HepG2 (cell line): Measurements from ENCODE around the gene OGFR. TPM values are rescaled to one million over a fixed set of nuclear protein-coding genes. Genes with fewer than 3 reads are reported as not detected.

Source experiments
- ATAC-seq: fragments of 200-7000 bp; cut with Tn5 transposase; 3 replicates; pipeline ENCODE4 v1.9.1; 2020; ENCODE audit warnings: mild to moderate bottlenecking, moderate library complexity
- BruUV-seq: library from RNA; stranded (reverse); fragments of 400-500 nt; replicated peaks from 2 replicates; lab custom pipeline; 2021; lab: Mats Ljungman, UMichigan
- CTCF ChIA-PET: fragments of 300-600 bp; formaldehyde crosslinking; extraction: SDS; loops from one replicate; lab custom pipeline; 2021; ENCODE audit warnings: low total read pairs, inconsistent platforms, low intra/inter-chr PET ratio; lab: Yijun Ruan, JAX
- POLR2A ChIA-PET: fragments of 350-600 bp; sonication (Branson Sonifier 250); formaldehyde crosslinking; loops from one replicate; lab custom pipeline; 2020; ENCODE audit warnings: antibody characterized with exemption, inconsistent platforms; lab: Yijun Ruan, JAX
- DNase-seq: peaks from one replicate; pipeline ENCODE4 v3.0.0-alpha.2; 2015; ENCODE audit warnings: low spot score
- FAIRE-seq: peaks from 3 replicates; lab custom pipeline; 2011; peaks lifted over from hg19 to GRCh38; lab: Jason Lieb, UNC
- H2AFZ ChIP-seq: one replicate; pipeline ENCODE4 v1.6.1; 2011; ENCODE audit warnings: low read length, inconsistent platforms
- H3K27ac ChIP-seq: fragments of 300-600 bp; 3 replicates; pipeline ENCODE4 v1.8.0; 2011; ENCODE audit warnings: mixed run types, mild to moderate bottlenecking, mixed read lengths, low read length, inconsistent platforms; ENCODE audit not compliant: insufficient read depth; ENCODE audit errors: extremely low read length
- H3K27me3 ChIP-seq, 2 experiments: fragments of 200-600 bp in 1 of 2; 2 replicates in 1 of 2; 3 replicates in 1 of 2; pipeline versions ENCODE4 v1.6.0 to v1.8.0; 2011; ENCODE audit warnings: low read length in 2 of 2, mild to moderate bottlenecking in 2 of 2, moderate library complexity in 2 of 2, inconsistent platforms in 1 of 2; ENCODE audit not compliant: insufficient read depth in 2 of 2, control insufficient read depth in 1 of 2
- H3K36me3 ChIP-seq, 2 experiments: fragments of 200-600 bp in 1 of 2; replicated peaks in 1 of 2; 2 replicates in 1 of 2; 3 replicates in 1 of 2; pipeline versions ENCODE4 v1.5.1 to v1.8.0; 2011; ENCODE audit warnings: low read length in 2 of 2, inconsistent platforms in 1 of 2; ENCODE audit not compliant: insufficient read depth in 2 of 2, control insufficient read depth in 1 of 2
- H3K4me1 ChIP-seq: 2 replicates; pipeline ENCODE4 v1.5.1; 2012; ENCODE audit warnings: low read length, inconsistent platforms; ENCODE audit not compliant: insufficient read depth
- H3K4me2 ChIP-seq: 2 replicates; pipeline ENCODE4 v1.6.0; 2011; ENCODE audit warnings: low read depth, low read length, inconsistent platforms
- H3K4me3 ChIP-seq, 3 experiments: fragments of 200-600 bp in 1 of 3; sonication (generic), shearing (Covaris generic) in 1 of 3; replicated peaks in 1 of 3; 2 replicates each; pipeline ENCODE4 v1.5.1; 2011 to 2016; ENCODE audit warnings: low read length in 3 of 3, inconsistent platforms in 2 of 3, low read depth in 2 of 3, mild to moderate bottlenecking in 2 of 3, control low read depth in 1 of 3, mixed read lengths in 1 of 3; ENCODE audit not compliant: insufficient read depth in 1 of 3
- H3K79me2 ChIP-seq: one replicate; pipeline ENCODE4 v1.6.1; 2011; ENCODE audit warnings: low read length, inconsistent platforms; ENCODE audit not compliant: insufficient read depth
- H3K9ac ChIP-seq: 2 replicates; pipeline ENCODE4 v1.6.0; 2011; ENCODE audit warnings: mild to moderate bottlenecking, low read depth, low read length, inconsistent platforms; ENCODE audit not compliant: insufficient read depth
- H3K9me3 ChIP-seq: 2 replicates; pipeline ENCODE4 v1.5.1; 2012; ENCODE audit warnings: mild to moderate bottlenecking, low read length
- H4K20me1 ChIP-seq: 2 replicates; pipeline ENCODE4 v1.6.0; 2011; ENCODE audit warnings: inconsistent platforms, mild to moderate bottlenecking, low read length, moderate library complexity; ENCODE audit not compliant: insufficient read depth
- ARID5B ChIP-seq: IDR thresholded peaks from 2 replicates; pipeline ENCODE4 v1.4.0; 2020; ENCODE audit warnings: mild to moderate bottlenecking, missing genetic modification reagents
- CERS6 ChIP-seq: sonication (generic); formaldehyde crosslinking; IDR thresholded peaks from 2 replicates; pipeline ENCODE4 v1.5.0; 2020; ENCODE audit warnings: missing genetic modification reagents
- FLYWCH1 ChIP-seq: sonication (generic); formaldehyde crosslinking; IDR thresholded peaks from 2 replicates; pipeline ENCODE4 v1.8.1; 2023; ENCODE audit warnings: mild to moderate bottlenecking, missing genetic modification reagents
- HNRNPUL1 ChIP-seq: fragments of 200-400 bp; formaldehyde crosslinking; IDR thresholded peaks from 2 replicates; pipeline ENCODE4 v1.6.1; 2017; ENCODE audit warnings: low read depth, mild to moderate bottlenecking, low read length, moderate library complexity
- MLX ChIP-seq: IDR thresholded peaks from 2 replicates; pipeline ENCODE4 v1.6.1; 2016
- MYPOP ChIP-seq: sonication (generic); formaldehyde crosslinking; IDR thresholded peaks from 2 replicates; pipeline ENCODE4 v1.8.1; 2023; ENCODE audit warnings: mild to moderate bottlenecking, moderate library complexity, missing genetic modification reagents
- NR2F6 ChIP-seq, 2 experiments: IDR thresholded peaks; 2 replicates each; pipeline ENCODE4 v1.6.1; 2016; ENCODE audit warnings: antibody characterized with exemption in 1 of 2, mild to moderate bottlenecking in 1 of 2
- RAD21 ChIP-seq: fragments of 450-650 bp; formaldehyde crosslinking; IDR thresholded peaks from 2 replicates; pipeline ENCODE4 v1.5.0; 2020; ENCODE audit warnings: mild to moderate bottlenecking
- ZNF274 ChIP-seq: sonication (generic); formaldehyde crosslinking; IDR thresholded peaks from 2 replicates; pipeline ENCODE4 v1.5.1; 2020; ENCODE audit warnings: mild to moderate bottlenecking, missing genetic modification reagents
- ZNF430 ChIP-seq: sonication (generic); formaldehyde crosslinking; IDR thresholded peaks from 2 replicates; pipeline ENCODE4 v1.9.0; 2021; ENCODE audit warnings: mild to moderate bottlenecking, missing genetic modification reagents
- ZNF484 ChIP-seq: sonication (generic); formaldehyde crosslinking; IDR thresholded peaks from 2 replicates; pipeline ENCODE4 v1.5.1; 2020; ENCODE audit warnings: mild to moderate bottlenecking, low read depth, missing genetic modification reagents, borderline replicate concordance
- ZUFSP ChIP-seq: sonication (generic); formaldehyde crosslinking; IDR thresholded peaks from 2 replicates; pipeline ENCODE4 v1.9.0; 2021; ENCODE audit warnings: missing genetic modification reagents, mild to moderate bottlenecking, borderline replicate concordance
- WGBS: methylation state at CpG from one replicate; pipeline ENCODE4 v1.1.6; 2017; ENCODE audit warnings: low lambda C conversion rate; 5-methylcytosine and 5-hydroxymethylcytosine counted together
- in situ Hi-C: cut with HindIII; loops from 2 replicates; pipeline ENCODE4 v1.10.0; 2017; ENCODE audit warnings: low pct_unique_long_range_greater_than_20kb; ENCODE audit not compliant: extremely low pct_ligation_motif_present
- intact Hi-C: fragments of 100-400 bp; cut with micrococcal nuclease; formaldehyde crosslinking; loops from one replicate; pipeline ENCODE4 v1.10.0; 2022; ENCODE audit not compliant: unreplicated experiment
- polyA plus RNA-seq, 8 experiments: library from polyadenylated mRNA; depleted of rRNA in 3 of 8; stranded (reverse) in 7 of 8; unstranded in 1 of 8; fragments of >200 nt; fragmentation: Illumina TruSeq in 4 of 8; extraction: Trizol in 4 of 8; gene quantifications; 2 replicates each; pipeline versions ENCODE4 v1.2.1 to v1.2.3, GENCODE V29; 2011 to 2016; ENCODE audit warnings: low read depth in 4 of 8, missing spikeins in 1 of 8, mixed read lengths in 1 of 8; ENCODE audit not compliant: insufficient read depth in 1 of 8
- total RNA-seq, 5 experiments: library from RNA; depleted of rRNA; stranded (reverse); fragments of >200 nt; fragmentation: Illumina TruSeq; extraction: Trizol; gene quantifications; 2 replicates each; pipeline ENCODE4 v1.2.3, GENCODE V29; 2016; ENCODE audit warnings: low read depth in 1 of 5

OGFR gene
- total and polyA plus RNA-seq, 2 of the 13 experiments (the other 11 are each of a cell fraction or from before 2014, with no cell fraction given): 47.7 to 81.8 TPM

- TF ChIP-seq RAD21 (CRISPR knock-in tag) (peak; percentile 6; the same call in 1 of the 2 replicates), ZNF430 (CRISPR knock-in tag) (no peak), NR2F6 (IDR thresholded peaks at IDR 0.05) (no peak), NR2F6 (CRISPR knock-in tag; IDR thresholded peaks at IDR 0.05) (no peak), CERS6 (CRISPR knock-in tag) (no peak), FLYWCH1 (CRISPR knock-in tag) (no peak), MLX (CRISPR knock-in tag) (no peak), ZNF274 (CRISPR knock-in tag) (0 out of 2 replicates have a peak, but pooled peaks have one; percentile 9), ZNF484 (CRISPR knock-in tag) (0 out of 2 replicates have a peak, but pooled peaks have one; percentile 53)
- TF ChIP-seq, all 625 proteins: peak for 32
Observed at GRCh38 chr20:62819494-62820174, 15.0 kb downstream of the OGFR start (continued).

- DNase-seq (no peak), FAIRE-seq (no peak), ATAC-seq (no peak)
- BruUV-seq: no TSS peak
- intact Hi-C loops: loop anchor here (5.0 kb wide), 1 partner anchor 42 kb away; the partner anchor contains the start of gene TCFL5
- Histone ChIP-seq H3K79me2 (peaks cover 6% of the 10 kb centered on the region), H3K4me2 (peak overlapping the region; percentile 81), H3K4me3 (peak overlapping the region in 1 of 3 experiments; percentile 77; a peak in 1 of 6 replicates), H3K9ac (peak overlapping the region; percentile 72), H3K27ac (no peak overlapping the region), H3K27me3 (no peaks in the 10 kb centered on the region), H3K4me1 (peaks cover 85% of the 10 kb centered on the region), H4K20me1 (peaks cover 4% of the 10 kb centered on the region; the same call in 1 of the 2 replicates), H2AFZ (no peak overlapping the region), H3K36me3 (no peaks in the 10 kb centered on the region), H3K9me3 (no peaks in the 10 kb centered on the region)
- 76% methylated on average over 22 of the region's 23 CpGs for WGBS
- ChIA-PET POLR2A (interaction anchor here (6.8 kb wide), 1 partner anchor 25 kb away, joined by 64 read pairs; the partner anchor contains the start of gene MRGBP), CTCF (no interaction called here)
- in situ Hi-C loops: no loop called here
- no peak for TF ChIP-seq HNRNPUL1
- TF ChIP-seq MYPOP (CRISPR knock-in tag): no peak
- TF ChIP-seq ARID5B: no peak
- no peak for TF ChIP-seq ZUFSP (CRISPR knock-in tag)
Observed at GRCh38 chr20:62820208-62820961, 15.8 kb downstream of the OGFR start.
